Stimulated activated CD4-positive, alpha-beta T cell treated with anti-CD3 and anti-CD28 coated beads, Interleukin-2, amount 100 ng/mL, for 48 hours (primary cell): ENCODE data around the gene DIAPH3.

ENCODE experiments used
- DNase-seq, 2 donors: peaks; one replicate each; pipeline ENCODE4 v3.0.0-alpha.2; 2020

DIAPH3 gene

DNA sequence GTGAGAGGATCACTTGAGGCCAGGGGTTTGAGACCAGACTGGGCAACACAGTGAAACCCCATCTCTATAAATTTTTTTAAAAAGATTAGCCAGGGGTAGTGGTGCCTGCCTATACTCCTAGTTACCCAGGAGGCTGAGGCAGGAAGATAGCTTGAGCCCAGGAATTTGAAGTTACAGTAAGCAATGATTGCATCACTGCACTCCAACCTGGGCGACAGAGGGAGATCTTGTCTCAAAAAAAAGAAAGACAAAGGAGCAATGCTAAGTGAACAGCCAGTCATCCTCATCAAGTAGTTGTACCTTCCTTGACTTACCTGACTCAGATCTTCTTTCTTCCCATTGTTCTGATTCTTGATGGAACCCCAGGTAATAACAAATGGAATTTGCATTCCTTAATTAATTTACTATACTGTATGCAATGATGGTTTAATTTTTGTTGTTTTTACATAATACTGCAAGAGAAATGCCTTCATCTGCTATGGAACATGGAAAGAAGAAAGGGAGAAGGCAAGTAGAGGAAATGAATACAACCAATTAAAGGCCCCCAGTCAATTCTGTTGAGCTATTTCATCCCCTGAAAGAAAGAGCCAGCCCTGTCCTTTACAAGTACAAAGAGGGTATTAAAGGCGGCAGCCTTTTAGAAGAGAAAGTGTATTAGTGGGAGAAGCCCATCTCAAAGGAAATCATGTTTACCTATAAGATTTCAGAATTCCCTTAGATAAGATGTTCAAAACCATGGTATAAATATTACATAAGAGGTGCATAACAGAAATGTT lies 316.7 kb downstream of the DIAPH3 start:
- DNase-seq: no peak

GRCh38 chr13:59843040-59843439 lies 320.7 kb downstream of the DIAPH3 start:
- DNase-seq: no peak

DNA sequence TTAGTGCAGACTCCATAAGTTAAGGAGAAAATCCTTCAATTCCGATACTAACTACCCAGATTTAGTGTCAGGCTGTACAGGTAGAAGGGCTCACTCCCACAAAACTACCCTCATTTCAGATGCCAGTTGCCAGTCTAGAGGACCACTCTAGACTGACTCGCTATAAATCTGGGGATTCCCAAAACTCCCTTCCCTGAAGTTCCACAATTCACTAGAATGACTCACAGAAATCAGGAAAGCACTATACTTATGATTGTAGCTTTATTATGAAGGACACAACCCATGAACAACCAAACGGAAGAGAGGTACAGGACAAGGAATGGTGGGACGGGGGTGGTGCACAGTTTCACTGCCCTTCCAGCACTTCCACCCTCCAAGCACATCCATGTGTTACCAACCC lies 321.2 kb downstream of the DIAPH3 start:
- no peak for DNase-seq

- DNase-seq: no peak
These were observed 324.5 kb downstream of the DIAPH3 start for GRCh38 chr13:59839186-59839585.

DNA sequence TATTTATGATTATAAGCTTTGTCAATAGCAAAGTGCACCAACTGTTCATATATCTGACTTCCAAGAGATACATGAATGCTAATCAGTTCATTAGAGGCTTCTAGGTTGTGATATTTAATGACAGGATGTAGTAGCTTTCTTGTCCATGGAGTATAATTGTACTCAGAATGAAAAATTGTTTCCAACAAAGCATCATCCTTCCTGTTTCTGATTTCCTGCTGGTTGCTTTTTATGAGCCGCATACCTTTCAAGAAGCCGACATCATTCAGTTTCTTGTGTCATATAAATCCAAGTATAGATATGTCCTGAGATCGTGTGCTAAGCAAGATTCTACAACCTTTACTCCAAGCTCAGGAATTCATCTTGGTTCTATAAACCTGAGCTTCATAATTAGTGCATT lies 326.6 kb downstream of the DIAPH3 start:
- no peak for DNase-seq

DNA sequence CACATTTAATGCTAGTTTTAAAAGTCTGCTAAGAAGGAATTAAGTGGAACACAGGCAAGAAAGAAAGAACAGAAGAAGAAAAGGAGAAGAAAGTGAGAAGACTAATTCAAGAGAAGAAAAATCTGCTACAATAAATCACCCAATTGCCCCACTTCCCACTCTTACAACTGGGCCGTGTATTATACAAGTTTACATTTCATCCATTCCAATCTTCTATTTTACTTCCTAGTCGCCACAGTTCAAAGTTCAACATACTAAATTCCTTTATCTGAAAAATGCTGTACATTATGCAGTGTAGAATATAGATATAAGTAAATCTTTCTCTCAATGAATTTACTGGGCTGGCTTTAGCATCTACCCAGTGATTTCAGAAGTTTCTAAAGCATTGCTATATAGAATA lies 328.2 kb downstream of the DIAPH3 start:
- no peak for DNase-seq

DNA sequence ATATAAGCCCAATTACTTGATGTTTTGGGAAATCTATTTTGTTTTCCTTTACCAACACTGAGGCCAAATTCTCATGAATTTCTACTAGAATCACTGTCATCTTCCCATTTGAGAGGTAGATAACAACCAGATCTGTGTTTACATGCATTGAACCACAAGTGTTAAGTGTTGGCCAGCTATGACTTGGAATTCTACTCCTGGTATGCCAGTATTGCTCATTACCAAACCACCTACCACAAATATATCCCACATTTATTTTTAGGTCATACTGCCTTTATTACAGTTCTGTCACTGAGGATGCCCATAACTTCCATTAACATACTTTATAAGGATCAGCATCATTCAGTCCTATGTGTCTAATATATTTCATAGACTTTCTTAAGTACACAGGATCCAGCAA lies 328.9 kb downstream of the DIAPH3 start:
- no peak for DNase-seq

- DNase-seq: no peak
These were observed 334.0 kb downstream of the DIAPH3 start for GRCh38 chr13:59829690-59830089.

GRCh38 chr13:59823486-59823885 lies 340.2 kb downstream of the DIAPH3 start:
- no peak for DNase-seq

- no peak for DNase-seq
These were observed 354.2 kb downstream of the DIAPH3 start for GRCh38 chr13:59809564-59809963.

DNA sequence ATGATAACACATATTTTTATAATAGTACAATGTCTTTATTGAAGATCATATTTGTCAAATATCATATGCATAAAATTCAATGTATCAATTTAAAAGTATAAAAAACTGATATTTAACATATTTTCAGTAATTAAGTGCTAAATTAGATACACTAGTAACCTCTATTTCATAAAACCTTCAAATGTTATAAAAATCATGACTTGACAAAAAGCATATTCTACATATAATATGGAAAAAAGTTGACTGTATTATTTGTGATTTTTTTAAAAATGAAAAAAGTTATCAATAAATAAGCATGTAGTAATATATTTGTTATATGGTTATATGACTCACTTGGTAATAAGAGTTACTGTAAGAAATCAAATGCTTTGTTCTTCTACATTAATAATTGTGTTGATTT lies 356.9 kb downstream of the DIAPH3 start:
- no peak for DNase-seq

GRCh38 chr13:59801107-59801880 lies 362.4 kb downstream of the DIAPH3 start:
- DNase-seq: no peak

DNA sequence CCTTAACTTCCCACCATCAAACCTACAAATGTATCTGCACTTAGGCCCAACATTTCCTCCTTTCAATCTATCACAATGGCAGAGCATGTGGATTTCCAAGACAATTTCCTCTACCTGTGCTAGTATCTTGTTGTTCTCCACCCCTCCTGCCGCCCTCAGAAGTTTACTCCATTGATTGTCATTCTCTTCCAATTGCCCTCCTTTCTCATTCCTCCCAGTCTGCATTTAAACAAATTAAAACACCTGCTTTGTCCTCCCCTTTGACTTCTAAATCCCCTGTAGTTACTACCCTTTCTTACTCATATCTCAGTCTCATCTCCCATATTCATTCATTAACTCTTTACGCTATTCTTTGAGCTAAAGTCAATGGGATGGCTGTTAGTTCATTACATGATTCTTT lies 370.6 kb downstream of the DIAPH3 start:
- no peak for DNase-seq

- DNase-seq: no peak
These were observed 373.1 kb downstream of the DIAPH3 start for GRCh38 chr13:59790626-59791025.

DNA sequence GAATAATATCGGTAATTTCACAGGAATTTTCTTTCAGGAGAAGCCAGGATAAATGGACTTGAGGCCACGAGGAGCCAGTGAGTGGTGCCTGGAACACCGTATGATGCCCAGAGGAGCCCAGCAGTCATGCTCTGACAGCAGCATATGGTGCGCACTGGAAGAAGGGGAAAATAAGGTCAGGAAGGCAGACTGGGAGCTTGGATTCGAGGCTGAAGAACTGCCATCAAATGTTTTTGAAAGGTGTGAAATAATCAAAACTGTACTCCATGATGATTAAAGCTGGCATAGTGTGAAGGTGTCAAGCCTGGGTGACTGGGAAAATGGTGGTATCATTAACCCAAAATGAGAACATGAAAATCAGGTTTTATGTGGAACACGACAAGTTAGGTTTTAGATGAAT lies 374.2 kb downstream of the DIAPH3 start:
- DNase-seq: no peak

DNA sequence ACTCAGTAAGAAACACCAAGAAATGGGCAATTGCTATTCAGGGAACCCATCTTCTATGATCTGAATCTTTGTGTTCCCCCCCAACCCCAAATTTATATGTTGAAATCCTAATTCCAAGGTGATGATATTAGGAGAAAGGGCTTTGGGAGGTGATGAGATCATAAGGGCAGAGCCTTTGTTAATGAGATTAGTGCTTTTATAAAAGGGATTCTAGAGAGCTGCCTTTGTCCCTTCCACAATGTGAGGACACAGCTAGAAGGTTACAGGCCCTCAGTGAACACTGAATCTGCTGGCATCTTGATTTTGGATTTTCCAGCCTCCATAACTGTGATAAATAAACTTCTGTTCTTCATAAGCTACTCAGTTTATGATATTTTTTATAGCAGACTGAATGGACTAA lies 376.0 kb downstream of the DIAPH3 start:
- no peak for DNase-seq

DNA sequence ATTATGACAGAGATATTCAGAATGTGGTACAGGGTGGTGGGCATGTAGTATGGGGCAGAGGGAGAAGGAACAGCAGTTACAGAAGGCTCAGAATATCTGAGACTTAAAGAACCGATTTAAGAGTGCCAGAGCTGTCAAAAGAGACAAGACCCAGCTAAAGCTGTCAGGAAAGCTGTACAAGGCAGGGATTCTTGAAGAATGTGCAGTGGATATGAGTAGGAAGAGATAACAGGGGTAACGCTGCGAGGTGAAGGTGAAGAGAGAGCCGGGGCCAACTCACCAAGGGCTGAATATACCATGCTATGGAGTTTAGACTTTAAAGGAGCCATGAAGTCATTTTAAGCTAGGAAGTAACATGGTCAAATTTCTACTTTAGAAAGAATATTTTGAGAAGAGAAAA lies 381.0 kb downstream of the DIAPH3 start:
- no peak for DNase-seq

- DNase-seq: no peak
These were observed 383.7 kb downstream of the DIAPH3 start for GRCh38 chr13:59780058-59780457.

DNA sequence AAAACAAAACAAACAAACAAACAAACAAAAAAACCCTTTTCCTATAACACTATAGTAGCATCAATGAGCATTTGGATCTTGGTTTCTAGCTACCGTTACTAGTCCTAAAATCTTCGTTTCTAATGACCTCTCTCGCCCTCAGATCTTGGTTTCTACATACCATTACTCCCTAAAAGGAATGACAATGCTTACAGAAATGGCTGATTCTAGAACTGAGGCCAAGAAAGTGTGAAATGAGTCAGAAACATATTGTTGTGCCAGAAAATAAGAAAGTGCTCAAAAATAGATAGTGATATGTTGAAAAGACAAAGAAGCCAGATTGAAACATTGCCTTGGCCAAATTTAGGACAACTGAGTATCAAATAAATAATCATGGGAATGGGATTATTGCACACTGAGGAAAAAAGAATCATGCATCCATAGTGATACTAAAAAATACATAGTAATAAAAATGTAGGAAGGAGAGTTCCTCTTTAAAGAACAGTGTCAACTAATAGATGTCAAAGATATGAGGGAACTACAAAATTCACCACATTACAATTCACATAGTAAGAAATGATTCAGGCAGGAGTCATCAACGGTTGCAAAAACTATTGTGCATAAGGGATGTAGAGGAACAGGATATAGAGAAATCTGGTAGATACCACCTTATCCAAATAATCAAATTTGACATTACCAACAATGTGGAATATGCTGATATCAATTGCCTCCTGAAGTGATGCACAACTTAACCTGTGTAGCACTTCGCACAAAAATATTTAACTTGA lies 386.6 kb downstream of the DIAPH3 start:
- no peak for DNase-seq

DNA sequence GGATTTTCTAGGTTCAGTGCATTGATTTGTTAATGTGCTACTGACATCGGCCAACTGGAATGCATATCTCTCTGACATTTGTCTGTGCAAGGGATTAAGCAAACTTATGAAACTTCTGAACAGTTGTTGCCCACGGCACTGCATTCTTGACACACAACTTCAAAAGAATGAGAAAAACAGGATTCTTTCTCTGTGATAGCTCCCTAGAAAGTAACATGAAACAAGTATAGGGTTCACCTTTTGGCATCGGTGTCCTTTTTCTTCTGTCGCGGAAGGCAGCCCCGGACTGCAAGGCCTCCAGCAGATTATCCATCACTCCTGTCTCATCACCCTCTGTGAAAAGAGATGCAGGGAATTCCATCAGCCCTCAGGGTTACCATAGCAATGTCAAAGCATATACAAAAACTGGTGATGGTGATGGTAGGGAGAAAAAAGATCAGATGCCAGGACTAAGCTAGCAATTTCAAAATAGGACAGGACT lies 389.2 kb downstream of the DIAPH3 start:
- DNase-seq: no peak

DNA sequence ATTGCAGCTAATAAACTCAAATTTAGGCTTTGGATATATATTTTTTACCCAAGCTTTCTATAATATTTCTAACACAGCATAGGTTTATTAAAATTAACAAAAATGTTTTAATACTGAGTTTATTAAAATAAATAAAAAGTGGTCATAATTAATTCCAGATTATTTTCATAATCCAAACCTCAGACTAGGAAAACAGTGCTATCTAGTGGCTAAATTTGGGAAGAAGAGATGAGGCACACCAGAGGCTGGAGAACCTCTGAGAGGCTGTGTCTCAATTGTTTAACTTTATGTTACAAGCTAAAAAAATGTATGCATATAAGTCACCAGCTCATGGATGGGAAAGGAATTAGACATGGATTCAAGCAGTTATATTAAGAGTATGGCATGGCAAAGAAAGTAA lies 392.5 kb downstream of the DIAPH3 start:
- no peak for DNase-seq

GRCh38 chr13:59770451-59770850 lies 393.3 kb downstream of the DIAPH3 start:
- no peak for DNase-seq

GRCh38 chr13:59766236-59766635 lies 397.5 kb downstream of the DIAPH3 start:
- no peak for DNase-seq
